HG03095 (cell line): ENCODE data around the gene HNRNPLL.
"Not testable (repeated sequence)": the region's sequence is repeated elsewhere in the genome, so short reads cannot be mapped to it uniquely, and the experiment has no call there.

ENCODE experiments used
- ATAC-seq: cut with Tn5 transposase; IDR thresholded peaks from one replicate; pipeline ENCODE4 v1.9.1; 2021; ENCODE audit warnings: moderate library complexity; ENCODE audit not compliant: unreplicated experiment

HNRNPLL gene

GRCh38 chr2:38620282-38620977 is 17.7 kb upstream of the HNRNPLL start:
- no peak for ATAC-seq

- no peak for ATAC-seq
Measured at GRCh38 chr2:38619458-38620164, 16.9 kb upstream of the HNRNPLL start.

- no peak for ATAC-seq
Measured at GRCh38 chr2:38617301-38617700, 14.6 kb upstream of the HNRNPLL start.

- ATAC-seq = no peak
Measured at GRCh38 chr2:38615237-38615636, 12.5 kb upstream of the HNRNPLL start.

DNA sequence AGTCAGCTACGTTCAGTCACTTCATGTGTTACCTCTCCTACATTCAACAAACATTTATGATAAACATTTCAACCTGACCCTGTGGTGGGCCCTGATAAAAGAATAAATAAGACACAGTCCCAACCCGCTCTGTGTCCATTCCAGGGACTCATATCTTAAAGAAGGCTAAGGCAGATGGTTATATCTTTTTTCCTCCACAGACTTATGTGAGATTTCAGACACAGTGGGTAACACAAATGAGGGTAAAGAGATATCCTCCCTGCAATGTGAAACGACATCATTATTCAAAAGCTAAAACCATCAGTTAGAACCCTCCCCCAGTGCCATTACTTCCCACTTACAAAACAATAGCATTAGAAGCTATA is 11.1 kb upstream of the HNRNPLL start:
- ATAC-seq = no peak

DNA sequence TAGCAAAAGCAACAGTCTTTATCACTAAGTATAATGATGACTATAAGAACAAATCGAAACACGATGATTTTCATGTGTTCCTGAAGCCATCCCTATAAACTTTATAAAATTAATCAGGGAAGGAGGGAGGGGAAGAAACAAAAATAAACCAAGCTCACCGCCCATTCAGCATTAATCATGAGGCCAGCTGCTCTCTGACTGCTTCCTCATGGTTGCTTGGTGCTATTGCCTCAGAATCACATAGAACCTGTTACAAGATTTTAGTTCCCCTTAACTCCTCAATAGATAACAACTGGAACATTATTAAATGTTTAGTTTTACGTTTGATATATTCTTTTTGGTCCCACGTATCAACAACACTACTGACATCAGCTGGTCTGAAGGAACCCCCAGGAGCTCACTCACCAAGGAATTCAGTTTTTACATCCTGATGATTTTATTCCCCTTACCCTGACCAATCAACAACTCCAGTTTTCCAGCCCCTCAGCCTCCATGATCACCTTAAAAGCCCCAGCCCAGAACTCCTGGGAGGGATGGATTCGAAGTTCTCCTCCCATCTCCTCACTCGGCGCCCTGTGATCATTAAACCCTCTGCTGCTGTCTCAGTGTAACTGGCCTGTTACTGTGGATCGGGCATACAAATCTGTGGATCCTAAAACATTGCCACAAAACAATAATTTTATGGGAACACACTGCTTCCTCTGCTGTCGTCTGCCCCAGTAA is 10.6 kb upstream of the HNRNPLL start:
- no peak for ATAC-seq

GRCh38 chr2:38610851-38611801 is 8.4 kb upstream of the HNRNPLL start:
- peak; percentile 68 for ATAC-seq

DNA sequence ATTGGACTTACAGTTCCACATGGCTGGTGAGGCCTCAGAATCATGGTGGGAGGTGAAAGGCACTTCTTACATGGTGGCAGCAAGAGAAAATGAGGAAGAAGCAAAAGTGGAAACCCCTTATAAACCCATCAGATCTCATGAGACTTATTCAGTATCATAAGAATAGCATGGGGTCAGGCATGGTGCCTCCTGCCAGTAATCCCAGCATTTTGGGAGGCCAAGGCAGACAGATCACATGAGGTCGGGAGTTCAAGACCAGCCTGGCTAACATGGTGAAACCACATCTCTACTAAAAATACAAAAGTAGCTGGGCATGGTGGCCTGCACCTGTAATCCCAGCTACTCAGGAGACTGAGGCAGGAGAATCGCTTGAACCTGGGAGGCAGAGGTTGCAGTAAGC is 6.5 kb upstream of the HNRNPLL start:
- ATAC-seq = not testable (repeated sequence)

- no peak for ATAC-seq
Measured at GRCh38 chr2:38608755-38609154, 6.0 kb upstream of the HNRNPLL start.

GRCh38 chr2:38605298-38605830 is 2.6 kb upstream of the HNRNPLL start:
- no peak for ATAC-seq

DNA sequence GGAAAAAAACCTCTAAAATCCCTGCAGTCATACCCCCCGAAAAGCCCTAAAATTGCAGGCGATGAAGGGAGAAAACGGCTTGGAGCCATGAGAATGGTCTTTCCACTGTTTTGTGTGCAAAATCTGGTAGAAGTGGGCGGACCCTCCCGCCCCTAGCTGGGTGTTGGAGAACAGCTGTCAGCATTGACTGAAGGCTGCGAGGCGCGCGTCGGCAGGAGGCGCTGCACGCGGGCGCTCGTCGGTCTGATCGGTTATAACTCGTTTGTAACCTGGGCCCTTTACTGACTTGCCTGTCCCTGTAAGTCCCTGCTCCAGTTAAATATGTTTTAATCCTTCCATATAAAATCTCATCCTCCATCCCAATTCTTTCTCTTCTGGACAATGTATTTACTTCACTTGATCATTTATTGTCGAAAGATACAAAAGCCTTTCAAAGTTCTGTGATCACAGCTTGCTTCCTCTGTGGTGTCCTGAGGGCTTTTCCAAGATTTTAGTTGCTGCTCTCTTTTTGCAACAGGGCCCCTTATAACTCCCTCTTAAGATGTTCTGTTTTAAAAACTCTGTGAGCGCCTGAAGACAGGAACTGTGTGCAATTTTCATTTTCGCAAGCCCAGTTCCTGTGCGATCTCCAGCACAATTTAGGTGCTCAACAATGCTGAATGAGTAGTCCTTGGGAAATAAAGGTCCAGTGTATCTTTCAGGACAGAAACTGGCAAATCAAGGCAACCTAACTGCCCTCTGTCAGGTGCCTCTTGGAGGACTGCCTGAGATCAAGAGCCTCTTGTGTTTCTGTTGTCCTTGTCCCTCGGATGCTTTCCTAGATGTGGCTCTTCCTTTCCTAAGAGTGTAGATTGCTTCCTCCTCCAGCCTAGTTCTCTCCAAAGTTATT is 918 bp upstream of the HNRNPLL start:
- ATAC-seq = peak; percentile 35

DNA sequence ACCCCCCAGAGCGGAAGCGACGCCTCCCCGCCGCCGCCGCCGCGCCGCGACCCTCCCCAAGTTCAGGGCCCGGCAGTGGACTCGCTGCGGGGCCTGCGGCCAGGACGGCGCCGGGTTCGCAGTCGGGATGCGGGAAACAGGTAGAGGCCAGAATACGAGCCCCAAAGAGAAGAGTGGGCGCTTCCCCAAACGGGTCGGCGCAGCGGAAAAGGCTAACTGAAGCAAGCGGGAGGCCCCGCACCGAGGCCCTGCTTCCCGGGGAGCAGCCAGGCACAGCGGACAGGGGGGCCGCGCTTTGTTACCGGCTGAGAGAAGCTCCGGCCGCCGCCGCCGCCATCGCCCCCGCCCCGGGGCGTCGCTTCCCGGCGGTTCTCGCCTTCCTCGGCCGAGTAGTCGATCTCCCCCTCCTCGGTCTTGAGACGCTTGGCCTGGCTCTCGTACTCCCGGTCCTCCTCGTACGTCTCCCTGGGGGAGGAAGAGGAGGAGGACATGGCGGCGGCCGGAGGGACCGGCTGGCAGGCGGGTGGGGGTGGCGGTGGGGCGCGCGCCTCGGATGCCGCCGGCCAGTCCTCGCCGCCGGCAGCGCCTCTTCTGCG is 494 bp downstream of the HNRNPLL start:
- peak; percentile 12 for ATAC-seq

- no peak for ATAC-seq
Measured at GRCh38 chr2:38601463-38602135, 1.1 kb downstream of the HNRNPLL start.

DNA sequence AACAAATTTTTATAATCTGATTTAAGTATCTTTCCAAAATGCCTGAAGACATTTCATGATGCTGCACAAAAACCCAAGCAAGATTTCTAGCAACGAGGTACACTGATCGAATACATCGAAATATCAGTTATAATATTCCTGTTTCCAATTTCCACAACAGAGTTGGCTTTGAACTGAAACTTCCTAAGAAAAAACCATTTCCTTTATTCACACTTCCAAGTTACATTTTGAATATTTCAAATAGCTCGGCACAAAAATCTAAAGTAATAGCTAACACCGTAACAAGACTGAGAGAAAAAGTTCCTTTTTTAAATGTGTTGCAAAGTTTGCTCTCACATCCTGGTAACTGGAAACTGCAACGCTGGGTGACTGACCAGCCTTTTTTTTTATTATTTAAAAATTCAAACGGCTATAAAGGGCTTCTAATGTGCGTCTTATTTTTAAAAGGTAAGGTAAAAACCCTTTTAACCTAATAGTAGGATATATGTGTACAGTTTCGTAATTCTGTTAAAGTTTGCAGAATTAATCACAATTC is 1.7 kb downstream of the HNRNPLL start:
- ATAC-seq = no peak

- ATAC-seq = no peak
Measured at GRCh38 chr2:38600242-38600891, 2.4 kb downstream of the HNRNPLL start.

GRCh38 chr2:38599706-38600105 is 3.0 kb downstream of the HNRNPLL start:
- ATAC-seq = no peak

- no peak for ATAC-seq
Measured at GRCh38 chr2:38598991-38599295, 3.8 kb downstream of the HNRNPLL start.
